Hepatocyte (in vitro differentiated cells): ENCODE data around the gene RNF149.

ENCODE experiments used
- EZH2 ChIP-seq: fragments of 200-600 bp; sonication (generic); IDR thresholded peaks from 2 replicates; pipeline ENCODE4 v1.6.1; 2016; ENCODE audit warnings: antibody characterized with exemption, mild to moderate bottlenecking, borderline replicate concordance
- EZH2phosphoT487 ChIP-seq: fragments of 200-600 bp; sonication (generic); IDR thresholded peaks from one replicate; pipeline ENCODE4 v1.6.1; 2018; ENCODE audit warnings: antibody characterized with exemption, mild to moderate bottlenecking, low read depth, moderate library complexity; ENCODE audit not compliant: unreplicated experiment, severe bottlenecking
- TF ChIP-seq, protein P1 (sequence below): fragments of 200-600 bp; sonication (generic); IDR thresholded peaks from 2 replicates; pipeline ENCODE4 v1.5.1; 2016; ENCODE audit warnings: antibody characterized with exemption, mild to moderate bottlenecking; ENCODE audit not compliant: poor library complexity

- TF ChIP-seq, protein P1, sequence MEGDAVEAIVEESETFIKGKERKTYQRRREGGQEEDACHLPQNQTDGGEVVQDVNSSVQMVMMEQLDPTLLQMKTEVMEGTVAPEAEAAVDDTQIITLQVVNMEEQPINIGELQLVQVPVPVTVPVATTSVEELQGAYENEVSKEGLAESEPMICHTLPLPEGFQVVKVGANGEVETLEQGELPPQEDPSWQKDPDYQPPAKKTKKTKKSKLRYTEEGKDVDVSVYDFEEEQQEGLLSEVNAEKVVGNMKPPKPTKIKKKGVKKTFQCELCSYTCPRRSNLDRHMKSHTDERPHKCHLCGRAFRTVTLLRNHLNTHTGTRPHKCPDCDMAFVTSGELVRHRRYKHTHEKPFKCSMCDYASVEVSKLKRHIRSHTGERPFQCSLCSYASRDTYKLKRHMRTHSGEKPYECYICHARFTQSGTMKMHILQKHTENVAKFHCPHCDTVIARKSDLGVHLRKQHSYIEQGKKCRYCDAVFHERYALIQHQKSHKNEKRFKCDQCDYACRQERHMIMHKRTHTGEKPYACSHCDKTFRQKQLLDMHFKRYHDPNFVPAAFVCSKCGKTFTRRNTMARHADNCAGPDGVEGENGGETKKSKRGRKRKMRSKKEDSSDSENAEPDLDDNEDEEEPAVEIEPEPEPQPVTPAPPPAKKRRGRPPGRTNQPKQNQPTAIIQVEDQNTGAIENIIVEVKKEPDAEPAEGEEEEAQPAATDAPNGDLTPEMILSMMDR: no peak
- TF ChIP-seq EZH2: no peak
- TF ChIP-seq EZH2phosphoT487: no peak
Measured at GRCh38 chr2:101270700-101271259, 37.7 kb downstream of the RNF149 start.
